H1 (cell line): ENCODE data around the gene PANX1. TPM values are rescaled to one million over a fixed set of nuclear protein-coding genes. Genes with fewer than 3 reads are reported as not detected.

Experiments used
- HDAC6 ChIP-seq: IDR thresholded peaks from one replicate; pipeline ENCODE4 v1.7.1; 2012; ENCODE audit warnings: low read depth, mild to moderate bottlenecking, inconsistent platforms, low read length, moderate library complexity
- polyA plus RNA-seq, 7 experiments: library from polyadenylated mRNA; depleted of rRNA in 3 of 7; stranded (reverse) in 5 of 7; unstranded in 2 of 7; fragments of >200 nt in 5 of 7; fragments of 200-250 nt in 2 of 7; gene quantifications; 1 replicate in 5 of 7; 2 replicates in 1 of 7; 4 replicates in 1 of 7; pipeline versions ENCODE4 v1.2.1 to v1.2.3, GENCODE V29; 2011 to 2013; ENCODE audit warnings: missing spikeins in 2 of 7, mixed read lengths in 2 of 7
- total RNA-seq: library from RNA; stranded (reverse); fragmentation: NEBNext Ultra II Directional; extraction: Animal tissue kit (Norgen Biotek cat#: 25700); gene quantifications from 2 replicates; pipeline ENCODE4 v1.2.1, GENCODE V29; 2021
- TF ChIP-seq, protein P1 (sequence below): fragments of 300-600 bp; sonication (generic); IDR thresholded peaks from 2 replicates; pipeline ENCODE4 v1.7.1; 2012; ENCODE audit warnings: low read length, moderate library complexity, mild to moderate bottlenecking, inconsistent platforms; ENCODE audit not compliant: insufficient replicate concordance

Gene PANX1
- total and polyA plus RNA-seq, 2 of the 8 experiments (the other 6 are each of a cell fraction or from before 2014, with no cell fraction given), result 15.9 to 35.2 TPM

DNA sequence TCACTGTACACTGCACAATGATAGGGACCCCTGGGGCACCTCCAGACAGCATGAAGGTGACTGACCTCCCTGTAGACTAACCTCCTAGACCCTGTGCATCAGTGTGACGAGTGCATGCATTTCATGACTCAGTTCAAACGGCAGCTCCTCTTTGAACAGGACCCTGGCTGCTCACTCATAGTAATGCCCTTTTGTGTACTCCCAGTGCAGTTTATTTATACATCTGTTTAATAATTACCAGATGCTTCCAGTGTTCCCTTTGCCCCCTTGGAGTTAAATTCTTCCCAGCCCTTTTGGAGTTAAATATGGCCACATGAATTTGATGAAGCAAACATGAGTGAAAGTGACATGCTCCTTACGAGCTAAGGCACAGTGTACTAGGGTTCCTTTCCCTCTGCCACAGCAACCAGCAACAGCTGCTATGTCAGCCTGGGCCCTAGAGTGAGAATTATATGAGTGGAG is 72.4 kb downstream of the PANX1 start (continued):
- TF ChIP-seq, protein P1, sequence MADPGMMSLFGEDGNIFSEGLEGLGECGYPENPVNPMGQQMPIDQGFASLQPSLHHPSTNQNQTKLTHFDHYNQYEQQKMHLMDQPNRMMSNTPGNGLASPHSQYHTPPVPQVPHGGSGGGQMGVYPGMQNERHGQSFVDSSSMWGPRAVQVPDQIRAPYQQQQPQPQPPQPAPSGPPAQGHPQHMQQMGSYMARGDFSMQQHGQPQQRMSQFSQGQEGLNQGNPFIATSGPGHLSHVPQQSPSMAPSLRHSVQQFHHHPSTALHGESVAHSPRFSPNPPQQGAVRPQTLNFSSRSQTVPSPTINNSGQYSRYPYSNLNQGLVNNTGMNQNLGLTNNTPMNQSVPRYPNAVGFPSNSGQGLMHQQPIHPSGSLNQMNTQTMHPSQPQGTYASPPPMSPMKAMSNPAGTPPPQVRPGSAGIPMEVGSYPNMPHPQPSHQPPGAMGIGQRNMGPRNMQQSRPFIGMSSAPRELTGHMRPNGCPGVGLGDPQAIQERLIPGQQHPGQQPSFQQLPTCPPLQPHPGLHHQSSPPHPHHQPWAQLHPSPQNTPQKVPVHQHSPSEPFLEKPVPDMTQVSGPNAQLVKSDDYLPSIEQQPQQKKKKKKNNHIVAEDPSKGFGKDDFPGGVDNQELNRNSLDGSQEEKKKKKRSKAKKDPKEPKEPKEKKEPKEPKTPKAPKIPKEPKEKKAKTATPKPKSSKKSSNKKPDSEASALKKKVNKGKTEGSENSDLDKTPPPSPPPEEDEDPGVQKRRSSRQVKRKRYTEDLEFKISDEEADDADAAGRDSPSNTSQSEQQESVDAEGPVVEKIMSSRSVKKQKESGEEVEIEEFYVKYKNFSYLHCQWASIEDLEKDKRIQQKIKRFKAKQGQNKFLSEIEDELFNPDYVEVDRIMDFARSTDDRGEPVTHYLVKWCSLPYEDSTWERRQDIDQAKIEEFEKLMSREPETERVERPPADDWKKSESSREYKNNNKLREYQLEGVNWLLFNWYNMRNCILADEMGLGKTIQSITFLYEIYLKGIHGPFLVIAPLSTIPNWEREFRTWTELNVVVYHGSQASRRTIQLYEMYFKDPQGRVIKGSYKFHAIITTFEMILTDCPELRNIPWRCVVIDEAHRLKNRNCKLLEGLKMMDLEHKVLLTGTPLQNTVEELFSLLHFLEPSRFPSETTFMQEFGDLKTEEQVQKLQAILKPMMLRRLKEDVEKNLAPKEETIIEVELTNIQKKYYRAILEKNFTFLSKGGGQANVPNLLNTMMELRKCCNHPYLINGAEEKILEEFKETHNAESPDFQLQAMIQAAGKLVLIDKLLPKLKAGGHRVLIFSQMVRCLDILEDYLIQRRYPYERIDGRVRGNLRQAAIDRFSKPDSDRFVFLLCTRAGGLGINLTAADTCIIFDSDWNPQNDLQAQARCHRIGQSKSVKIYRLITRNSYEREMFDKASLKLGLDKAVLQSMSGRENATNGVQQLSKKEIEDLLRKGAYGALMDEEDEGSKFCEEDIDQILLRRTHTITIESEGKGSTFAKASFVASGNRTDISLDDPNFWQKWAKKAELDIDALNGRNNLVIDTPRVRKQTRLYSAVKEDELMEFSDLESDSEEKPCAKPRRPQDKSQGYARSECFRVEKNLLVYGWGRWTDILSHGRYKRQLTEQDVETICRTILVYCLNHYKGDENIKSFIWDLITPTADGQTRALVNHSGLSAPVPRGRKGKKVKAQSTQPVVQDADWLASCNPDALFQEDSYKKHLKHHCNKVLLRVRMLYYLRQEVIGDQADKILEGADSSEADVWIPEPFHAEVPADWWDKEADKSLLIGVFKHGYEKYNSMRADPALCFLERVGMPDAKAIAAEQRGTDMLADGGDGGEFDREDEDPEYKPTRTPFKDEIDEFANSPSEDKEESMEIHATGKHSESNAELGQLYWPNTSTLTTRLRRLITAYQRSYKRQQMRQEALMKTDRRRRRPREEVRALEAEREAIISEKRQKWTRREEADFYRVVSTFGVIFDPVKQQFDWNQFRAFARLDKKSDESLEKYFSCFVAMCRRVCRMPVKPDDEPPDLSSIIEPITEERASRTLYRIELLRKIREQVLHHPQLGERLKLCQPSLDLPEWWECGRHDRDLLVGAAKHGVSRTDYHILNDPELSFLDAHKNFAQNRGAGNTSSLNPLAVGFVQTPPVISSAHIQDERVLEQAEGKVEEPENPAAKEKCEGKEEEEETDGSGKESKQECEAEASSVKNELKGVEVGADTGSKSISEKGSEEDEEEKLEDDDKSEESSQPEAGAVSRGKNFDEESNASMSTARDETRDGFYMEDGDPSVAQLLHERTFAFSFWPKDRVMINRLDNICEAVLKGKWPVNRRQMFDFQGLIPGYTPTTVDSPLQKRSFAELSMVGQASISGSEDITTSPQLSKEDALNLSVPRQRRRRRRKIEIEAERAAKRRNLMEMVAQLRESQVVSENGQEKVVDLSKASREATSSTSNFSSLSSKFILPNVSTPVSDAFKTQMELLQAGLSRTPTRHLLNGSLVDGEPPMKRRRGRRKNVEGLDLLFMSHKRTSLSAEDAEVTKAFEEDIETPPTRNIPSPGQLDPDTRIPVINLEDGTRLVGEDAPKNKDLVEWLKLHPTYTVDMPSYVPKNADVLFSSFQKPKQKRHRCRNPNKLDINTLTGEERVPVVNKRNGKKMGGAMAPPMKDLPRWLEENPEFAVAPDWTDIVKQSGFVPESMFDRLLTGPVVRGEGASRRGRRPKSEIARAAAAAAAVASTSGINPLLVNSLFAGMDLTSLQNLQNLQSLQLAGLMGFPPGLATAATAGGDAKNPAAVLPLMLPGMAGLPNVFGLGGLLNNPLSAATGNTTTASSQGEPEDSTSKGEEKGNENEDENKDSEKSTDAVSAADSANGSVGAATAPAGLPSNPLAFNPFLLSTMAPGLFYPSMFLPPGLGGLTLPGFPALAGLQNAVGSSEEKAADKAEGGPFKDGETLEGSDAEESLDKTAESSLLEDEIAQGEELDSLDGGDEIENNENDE, result no peak
- TF ChIP-seq HDAC6, result no peak
